Measurements from ENCODE around the gene PDE4D. TPM values are rescaled to one million over a fixed set of nuclear protein-coding genes. Genes with fewer than 3 reads are reported as not detected.

Gene PDE4D
- total and polyA plus RNA-seq, 2 donors (not counting 1 experiment from before 2014, with no cell fraction given): 14.9 to 171 TPM

DNA sequence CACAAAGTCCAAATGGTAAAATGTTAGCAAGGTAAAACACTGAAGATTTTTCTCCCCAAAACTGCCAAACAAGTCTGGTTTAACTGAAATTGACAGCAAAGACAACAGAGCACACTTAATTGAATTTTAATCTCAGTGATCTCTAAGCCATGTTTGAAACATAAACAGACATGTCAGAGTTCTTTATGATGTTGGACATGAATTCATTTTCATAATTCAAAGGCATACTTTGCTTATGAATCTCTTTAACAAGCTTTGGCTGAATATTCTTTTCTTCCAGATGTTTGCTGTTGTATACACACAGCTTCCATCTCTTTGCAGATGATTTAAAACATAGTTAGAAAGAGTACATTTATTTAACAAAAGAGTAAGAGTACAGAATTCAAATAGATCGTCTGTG, 801.6 kb downstream of the PDE4D start:
- H3K27me3 ChIP-seq (replicated peaks in 1 of 4; ENCODE audit: control extremely low read depth in 1 of 4, control insufficient read depth in 3 of 4, insufficient read depth in 4 of 4, low read length in 3 of 4): no peaks in the 10 kb centered on the region
- WGBS (ENCODE audit: insufficient coverage): no CpG with 5 or more reads among the region's 1 CpG
- DNase-seq (no peak), ATAC-seq (ENCODE audit: low read depth) (no peak)
- Mint-ChIP-seq H3K4me1 (no peaks in the 10 kb centered on the region), H3K4me3 (no peak overlapping the region), H3K27me3 (peaks cover 7% of the 10 kb centered on the region), H3K9me3 (ENCODE audit: insufficient read depth) (no peaks in the 10 kb centered on the region), H3K27ac (no peak overlapping the region)
- TF ChIP-seq CTCF (IDR thresholded peaks at IDR 0.05) (no peak), EZH2 (IDR thresholded peaks at IDR 0.05; ENCODE audit: borderline replicate concordance, insufficient read depth, low read depth, low read length, poor library complexity, severe bottlenecking) (no peak)
- H3K4me3 ChIP-seq (ENCODE audit: control extremely low read depth in 1 of 5, extremely low read depth in 1 of 5, insufficient read depth in 1 of 5, low read depth in 2 of 5, low read length in 4 of 5): no peak overlapping the region
- CTCF ChIA-PET: no interaction called here
- intact Hi-C loops (cut with micrococcal nuclease): no loop called here
- H3K4me2 ChIP-seq (replicated peaks; ENCODE audit: low read depth, low read length, poor library complexity, severe bottlenecking): no peak overlapping the region
- H3K9me3 ChIP-seq (ENCODE audit: control extremely low read depth in 1 of 3, control insufficient read depth in 2 of 3, insufficient read depth in 1 of 3, low read length in 2 of 3): no peaks in the 10 kb centered on the region
- H3K9ac ChIP-seq (ENCODE audit: low read length): no peak overlapping the region
- H2AFZ ChIP-seq (ENCODE audit: insufficient read depth, low read depth, low read length, poor library complexity, severe bottlenecking): no peak overlapping the region
- H3K36me3 ChIP-seq (replicated peaks in 1 of 2; ENCODE audit: control extremely low read depth in 1 of 2, control insufficient read depth in 1 of 2, extremely low read depth in 1 of 2, insufficient read depth in 2 of 2, low read length in 1 of 2): no peaks in the 10 kb centered on the region
- no peak overlapping the region for H3K27ac ChIP-seq (ENCODE audit: low read length in 2 of 2)
- H3K4me1 ChIP-seq (ENCODE audit: control insufficient read depth in 2 of 2, insufficient read depth in 2 of 2, low read length in 2 of 2): no peaks in the 10 kb centered on the region
- no peaks in the 10 kb centered on the region for H3K79me2 ChIP-seq (ENCODE audit: control insufficient read depth, insufficient read depth, low read length)
- POLR2A ChIA-PET: no interaction called here
- H4K20me1 ChIP-seq (ENCODE audit: control insufficient read depth, insufficient read depth, low read length, poor library complexity, severe bottlenecking): no peaks in the 10 kb centered on the region

- Histone ChIP-seq H3K27ac (ENCODE audit: low read length in 2 of 2) (no peak overlapping the region), H3K9ac (ENCODE audit: low read length) (no peak overlapping the region), H3K4me1 (ENCODE audit: control insufficient read depth in 2 of 2, insufficient read depth in 2 of 2, low read length in 2 of 2) (no peaks in the 10 kb centered on the region), H3K36me3 (replicated peaks in 1 of 2; ENCODE audit: control extremely low read depth in 1 of 2, control insufficient read depth in 1 of 2, extremely low read depth in 1 of 2, insufficient read depth in 2 of 2, low read length in 1 of 2) (no peaks in the 10 kb centered on the region), H3K4me3 (ENCODE audit: control extremely low read depth in 1 of 5, extremely low read depth in 1 of 5, insufficient read depth in 1 of 5, low read depth in 2 of 5, low read length in 4 of 5) (no peak overlapping the region), H3K9me3 (ENCODE audit: control extremely low read depth in 1 of 3, control insufficient read depth in 2 of 3, insufficient read depth in 1 of 3, low read length in 2 of 3) (no peaks in the 10 kb centered on the region), H3K27me3 (replicated peaks in 1 of 4; ENCODE audit: control extremely low read depth in 1 of 4, control insufficient read depth in 3 of 4, insufficient read depth in 4 of 4, low read length in 3 of 4) (no peaks in the 10 kb centered on the region), H4K20me1 (ENCODE audit: control insufficient read depth, insufficient read depth, low read length, poor library complexity, severe bottlenecking) (no peaks in the 10 kb centered on the region), H2AFZ (ENCODE audit: insufficient read depth, low read depth, low read length, poor library complexity, severe bottlenecking) (no peak overlapping the region), H3K79me2 (ENCODE audit: control insufficient read depth, insufficient read depth, low read length) (no peaks in the 10 kb centered on the region), H3K4me2 (replicated peaks; ENCODE audit: low read depth, low read length, poor library complexity, severe bottlenecking) (no peak overlapping the region)
- Mint-ChIP-seq H3K27me3 (peaks cover 7% of the 10 kb centered on the region), H3K4me1 (no peaks in the 10 kb centered on the region), H3K9me3 (ENCODE audit: insufficient read depth) (no peaks in the 10 kb centered on the region), H3K4me3 (no peak overlapping the region), H3K27ac (no peak overlapping the region)
- no peak for TF ChIP-seq EZH2 (IDR thresholded peaks at IDR 0.05; ENCODE audit: borderline replicate concordance, insufficient read depth, low read depth, low read length, poor library complexity, severe bottlenecking)
- no peak for TF ChIP-seq CTCF (IDR thresholded peaks at IDR 0.05)
- ChIA-PET POLR2A (no interaction called here), CTCF (no interaction called here)
- whole genome bisulfite sequencing (ENCODE audit: insufficient coverage): no CpG with 5 or more reads among the region's 6 CpGs
- no peak for ATAC-seq (ENCODE audit: low read depth)
- intact Hi-C loops (cut with micrococcal nuclease): no loop called here
- DNase-seq: no peak
These were observed 803.2 kb downstream of the PDE4D start for GRCh38 chr5:59090323-59090722.
